ENCODE measurements around the gene ZC2HC1C. TPM values are rescaled to one million over a fixed set of nuclear protein-coding genes. Genes with fewer than 3 reads are reported as not detected.

The ZC2HC1C gene
- total RNA-seq, 1 donor from 2014 or later, result 0.91 TPM

GRCh38 chr14:75081660-75082229 lies 12.3 kb downstream of the ZC2HC1C start:
- Mint-ChIP-seq H3K36me3 (ENCODE audit: low read depth) (peaks cover 53% of the 10 kb centered on the region), H3K4me3 (no peak overlapping the region), H3K27ac (no peak overlapping the region), H3K27me3 (no peaks in the 10 kb centered on the region), H3K9me3 (no peaks in the 10 kb centered on the region), H3K4me1 (no peaks in the 10 kb centered on the region)
- ChIA-PET CTCF (interaction anchor here (1.2 to 2.3 kb wide), 2 partner anchors 176 to 221 kb away, joined by 3 to 9 read pairs; no protein-coding TSS in a partner anchor), POLR2A (no interaction called here)
- TF ChIP-seq CTCF (IDR thresholded peaks at IDR 0.05), result no peak
- no peak for ATAC-seq (ENCODE audit: low read depth)
- intact Hi-C loops (cut with micrococcal nuclease), result no loop called here
- no peak for DNase-seq

- H3K27me3 Mint-ChIP-seq, result no peaks in the 10 kb centered on the region
- no peaks in the 10 kb centered on the region for H3K4me1 Mint-ChIP-seq
- no peak overlapping the region for H3K4me3 Mint-ChIP-seq
- no peak for TF ChIP-seq CTCF (IDR thresholded peaks at IDR 0.05)
- intact Hi-C loops (cut with micrococcal nuclease), result no loop called here
- H3K36me3 Mint-ChIP-seq (ENCODE audit: low read depth), result peaks cover 69% of the 10 kb centered on the region
- DNase-seq, result no peak
- POLR2A ChIA-PET, result interaction anchor here (0.6 kb wide), 1 partner anchor 40 kb away, joined by 3 read pairs; no protein-coding TSS in a partner anchor
- CTCF ChIA-PET, result interaction anchor here (0.6 to 2.3 kb wide), 4 partner anchors 20 to 494 kb away, joined by 3 to 9 read pairs (median 3); no protein-coding TSS in a partner anchor
- H3K27ac Mint-ChIP-seq, result no peak overlapping the region
- no peaks in the 10 kb centered on the region for H3K9me3 Mint-ChIP-seq
- ATAC-seq (ENCODE audit: low read depth), result no peak
Measured at GRCh38 chr14:75083271-75083670, 13.8 kb downstream of the ZC2HC1C start.

GRCh38 chr14:75084513-75084912 lies 15.1 kb downstream of the ZC2HC1C start:
- no peak for ATAC-seq (ENCODE audit: low read depth)
- ChIA-PET CTCF (no interaction called here), POLR2A (no interaction called here)
- no peak for TF ChIP-seq CTCF (IDR thresholded peaks at IDR 0.05)
- intact Hi-C loops (cut with micrococcal nuclease), result no loop called here
- H3K27ac Mint-ChIP-seq, result no peak overlapping the region
- H3K9me3 Mint-ChIP-seq, result no peaks in the 10 kb centered on the region
- H3K36me3 Mint-ChIP-seq (ENCODE audit: low read depth), result peaks cover 75% of the 10 kb centered on the region
- no peak overlapping the region for H3K4me3 Mint-ChIP-seq
- H3K27me3 Mint-ChIP-seq, result no peaks in the 10 kb centered on the region
- no peak for DNase-seq
- H3K4me1 Mint-ChIP-seq, result no peaks in the 10 kb centered on the region

GRCh38 chr14:75088153-75088552 lies 18.7 kb downstream of the ZC2HC1C start:
- Mint-ChIP-seq H3K4me3 (no peak overlapping the region), H3K36me3 (ENCODE audit: low read depth) (peaks cover 79% of the 10 kb centered on the region), H3K9me3 (no peaks in the 10 kb centered on the region), H3K4me1 (no peaks in the 10 kb centered on the region), H3K27me3 (no peaks in the 10 kb centered on the region), H3K27ac (no peak overlapping the region)
- POLR2A ChIA-PET, result interaction anchor here (0.6 to 0.7 kb wide), 2 partner anchors 227 to 229 kb away, joined by 3 read pairs; no protein-coding TSS in a partner anchor
- no peak for TF ChIP-seq CTCF (IDR thresholded peaks at IDR 0.05)
- ATAC-seq (ENCODE audit: low read depth) (no peak), DNase-seq (no peak)
- intact Hi-C loops (cut with micrococcal nuclease), result loop anchor here (1.0 kb wide), 5 partner anchors 142 to 479 kb away; no protein-coding TSS in a partner anchor
- CTCF ChIA-PET, result interaction anchor here (0.7 to 5.7 kb wide), 26 partner anchors 10 to 479 kb away, joined by 3 to 111 read pairs (median 4); partner anchors contain the start of genes MLH3 and RPS6KL1

- TF ChIP-seq CTCF (IDR thresholded peaks at IDR 0.05), result peak; percentile 72
- DNase-seq (no peak), ATAC-seq (ENCODE audit: low read depth) (peak; percentile 37)
- ChIA-PET CTCF (interaction anchor here (0.7 to 5.7 kb wide), 30 partner anchors 10 to 480 kb away, joined by 3 to 111 read pairs (median 4); partner anchors contain the start of genes MLH3 and RPS6KL1), POLR2A (interaction anchor here (0.6 to 0.7 kb wide), 3 partner anchors 228 to 256 kb away, joined by 3 to 4 read pairs (median 3); no protein-coding TSS in a partner anchor)
- Mint-ChIP-seq H3K27me3 (no peaks in the 10 kb centered on the region), H3K9me3 (no peaks in the 10 kb centered on the region), H3K4me3 (no peak overlapping the region), H3K36me3 (ENCODE audit: low read depth) (peaks cover 75% of the 10 kb centered on the region), H3K27ac (no peak overlapping the region), H3K4me1 (no peaks in the 10 kb centered on the region)
- intact Hi-C loops (cut with micrococcal nuclease), result loop anchor here (1.0 kb wide), 5 partner anchors 142 to 479 kb away; no protein-coding TSS in a partner anchor
Measured at GRCh38 chr14:75088566-75089373, 19.3 kb downstream of the ZC2HC1C start.
